Measurements from ENCODE around the gene MYH16. TPM values are rescaled to one million over a fixed set of nuclear protein-coding genes. Genes with fewer than 3 reads are reported as not detected.

The MYH16 gene
- total and polyA plus RNA-seq, 2 experiments from 2014 or later: not detected

DNA sequence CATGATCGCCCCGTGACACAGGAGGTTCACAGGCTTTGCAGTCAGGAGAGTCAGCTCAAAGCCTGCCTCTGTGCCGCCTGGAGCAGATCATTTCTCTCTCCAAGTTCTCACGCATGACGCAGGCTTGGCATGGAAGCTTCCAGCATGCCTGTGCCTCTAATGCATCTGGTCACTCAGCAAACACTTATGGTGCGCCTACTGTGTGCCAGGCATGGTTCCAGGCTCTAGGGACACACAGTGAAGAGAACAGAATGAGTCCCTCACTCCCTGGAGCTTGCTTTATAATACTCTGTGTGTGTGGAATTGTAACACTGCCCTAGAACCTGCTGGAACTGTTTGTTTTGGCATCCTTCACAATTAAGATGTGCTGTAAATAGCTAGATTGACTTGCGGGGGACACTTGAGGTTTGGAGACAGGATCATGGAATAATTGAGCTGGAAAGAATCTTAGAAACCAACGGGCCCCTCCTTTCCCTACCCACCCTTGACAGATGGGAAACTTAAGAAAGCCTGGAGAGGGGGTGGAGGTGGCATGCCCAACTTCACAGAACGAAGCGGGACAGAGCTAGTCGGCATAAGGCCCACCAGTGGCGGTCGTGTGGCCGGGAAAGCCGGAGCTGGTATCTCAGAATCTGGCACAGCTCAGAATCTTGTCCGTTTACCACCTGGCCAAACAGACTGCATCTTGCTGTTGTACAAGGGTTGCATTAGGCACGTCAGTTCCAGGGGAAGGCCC lies 4.6 kb upstream of the MYH16 start:
- no peaks in the 10 kb centered on the region for H3K4me1 ChIP-seq (ENCODE audit: insufficient read depth)
- Mint-ChIP-seq H3K4me3 (no peak overlapping the region), H3K9me3 (no peaks in the 10 kb centered on the region), H3K36me3 (ENCODE audit: low read depth) (no peaks in the 10 kb centered on the region), H3K4me1 (no peaks in the 10 kb centered on the region), H3K27me3 (ENCODE audit: insufficient read depth, low read depth, poor library complexity) (no peaks in the 10 kb centered on the region), H3K27ac (no peak overlapping the region)
- DNase-seq (ENCODE audit: low spot score): no peak
- H3K4me3 ChIP-seq: no peak overlapping the region
- no peak for ATAC-seq
- H3K27ac ChIP-seq (ENCODE audit: low read depth): no peak overlapping the region
- H3K4me2 ChIP-seq: no peak overlapping the region
- H3K9me2 ChIP-seq (ENCODE audit: insufficient read depth): peaks cover 3% of the 10 kb centered on the region; the same call in 1 of the 2 replicates
- no peaks in the 10 kb centered on the region for H3F3A ChIP-seq (replicated peaks; ENCODE audit: low read depth)
- H2AFZ ChIP-seq: peak overlapping the region; percentile 59
- H4K20me1 ChIP-seq (replicated peaks; ENCODE audit: insufficient read depth): no peaks in the 10 kb centered on the region
- H3K27me3 ChIP-seq (ENCODE audit: insufficient read depth): no peaks in the 10 kb centered on the region
- no peak for TF ChIP-seq POLR2AphosphoS5 (IDR thresholded peaks at IDR 0.05; ENCODE audit: low read depth)
- TF ChIP-seq, protein P1, sequence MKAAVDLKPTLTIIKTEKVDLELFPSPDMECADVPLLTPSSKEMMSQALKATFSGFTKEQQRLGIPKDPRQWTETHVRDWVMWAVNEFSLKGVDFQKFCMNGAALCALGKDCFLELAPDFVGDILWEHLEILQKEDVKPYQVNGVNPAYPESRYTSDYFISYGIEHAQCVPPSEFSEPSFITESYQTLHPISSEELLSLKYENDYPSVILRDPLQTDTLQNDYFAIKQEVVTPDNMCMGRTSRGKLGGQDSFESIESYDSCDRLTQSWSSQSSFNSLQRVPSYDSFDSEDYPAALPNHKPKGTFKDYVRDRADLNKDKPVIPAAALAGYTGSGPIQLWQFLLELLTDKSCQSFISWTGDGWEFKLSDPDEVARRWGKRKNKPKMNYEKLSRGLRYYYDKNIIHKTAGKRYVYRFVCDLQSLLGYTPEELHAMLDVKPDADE (IDR thresholded peaks at IDR 0.05): no peak
- TF ChIP-seq STAT1 (IDR thresholded peaks at IDR 0.05; ENCODE audit: unreplicated experiment): no peak
- no peak for TF ChIP-seq JUNB (IDR thresholded peaks at IDR 0.05; ENCODE audit: unreplicated experiment)
- TF ChIP-seq, protein P2, sequence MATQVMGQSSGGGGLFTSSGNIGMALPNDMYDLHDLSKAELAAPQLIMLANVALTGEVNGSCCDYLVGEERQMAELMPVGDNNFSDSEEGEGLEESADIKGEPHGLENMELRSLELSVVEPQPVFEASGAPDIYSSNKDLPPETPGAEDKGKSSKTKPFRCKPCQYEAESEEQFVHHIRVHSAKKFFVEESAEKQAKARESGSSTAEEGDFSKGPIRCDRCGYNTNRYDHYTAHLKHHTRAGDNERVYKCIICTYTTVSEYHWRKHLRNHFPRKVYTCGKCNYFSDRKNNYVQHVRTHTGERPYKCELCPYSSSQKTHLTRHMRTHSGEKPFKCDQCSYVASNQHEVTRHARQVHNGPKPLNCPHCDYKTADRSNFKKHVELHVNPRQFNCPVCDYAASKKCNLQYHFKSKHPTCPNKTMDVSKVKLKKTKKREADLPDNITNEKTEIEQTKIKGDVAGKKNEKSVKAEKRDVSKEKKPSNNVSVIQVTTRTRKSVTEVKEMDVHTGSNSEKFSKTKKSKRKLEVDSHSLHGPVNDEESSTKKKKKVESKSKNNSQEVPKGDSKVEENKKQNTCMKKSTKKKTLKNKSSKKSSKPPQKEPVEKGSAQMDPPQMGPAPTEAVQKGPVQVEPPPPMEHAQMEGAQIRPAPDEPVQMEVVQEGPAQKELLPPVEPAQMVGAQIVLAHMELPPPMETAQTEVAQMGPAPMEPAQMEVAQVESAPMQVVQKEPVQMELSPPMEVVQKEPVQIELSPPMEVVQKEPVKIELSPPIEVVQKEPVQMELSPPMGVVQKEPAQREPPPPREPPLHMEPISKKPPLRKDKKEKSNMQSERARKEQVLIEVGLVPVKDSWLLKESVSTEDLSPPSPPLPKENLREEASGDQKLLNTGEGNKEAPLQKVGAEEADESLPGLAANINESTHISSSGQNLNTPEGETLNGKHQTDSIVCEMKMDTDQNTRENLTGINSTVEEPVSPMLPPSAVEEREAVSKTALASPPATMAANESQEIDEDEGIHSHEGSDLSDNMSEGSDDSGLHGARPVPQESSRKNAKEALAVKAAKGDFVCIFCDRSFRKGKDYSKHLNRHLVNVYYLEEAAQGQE (IDR thresholded peaks at IDR 0.05; ENCODE audit: unreplicated experiment): no peak
- no peak for TF ChIP-seq CREB1 (CRISPR knock-in tag; IDR thresholded peaks at IDR 0.05; ENCODE audit: low read depth)
- TF ChIP-seq, protein P3, sequence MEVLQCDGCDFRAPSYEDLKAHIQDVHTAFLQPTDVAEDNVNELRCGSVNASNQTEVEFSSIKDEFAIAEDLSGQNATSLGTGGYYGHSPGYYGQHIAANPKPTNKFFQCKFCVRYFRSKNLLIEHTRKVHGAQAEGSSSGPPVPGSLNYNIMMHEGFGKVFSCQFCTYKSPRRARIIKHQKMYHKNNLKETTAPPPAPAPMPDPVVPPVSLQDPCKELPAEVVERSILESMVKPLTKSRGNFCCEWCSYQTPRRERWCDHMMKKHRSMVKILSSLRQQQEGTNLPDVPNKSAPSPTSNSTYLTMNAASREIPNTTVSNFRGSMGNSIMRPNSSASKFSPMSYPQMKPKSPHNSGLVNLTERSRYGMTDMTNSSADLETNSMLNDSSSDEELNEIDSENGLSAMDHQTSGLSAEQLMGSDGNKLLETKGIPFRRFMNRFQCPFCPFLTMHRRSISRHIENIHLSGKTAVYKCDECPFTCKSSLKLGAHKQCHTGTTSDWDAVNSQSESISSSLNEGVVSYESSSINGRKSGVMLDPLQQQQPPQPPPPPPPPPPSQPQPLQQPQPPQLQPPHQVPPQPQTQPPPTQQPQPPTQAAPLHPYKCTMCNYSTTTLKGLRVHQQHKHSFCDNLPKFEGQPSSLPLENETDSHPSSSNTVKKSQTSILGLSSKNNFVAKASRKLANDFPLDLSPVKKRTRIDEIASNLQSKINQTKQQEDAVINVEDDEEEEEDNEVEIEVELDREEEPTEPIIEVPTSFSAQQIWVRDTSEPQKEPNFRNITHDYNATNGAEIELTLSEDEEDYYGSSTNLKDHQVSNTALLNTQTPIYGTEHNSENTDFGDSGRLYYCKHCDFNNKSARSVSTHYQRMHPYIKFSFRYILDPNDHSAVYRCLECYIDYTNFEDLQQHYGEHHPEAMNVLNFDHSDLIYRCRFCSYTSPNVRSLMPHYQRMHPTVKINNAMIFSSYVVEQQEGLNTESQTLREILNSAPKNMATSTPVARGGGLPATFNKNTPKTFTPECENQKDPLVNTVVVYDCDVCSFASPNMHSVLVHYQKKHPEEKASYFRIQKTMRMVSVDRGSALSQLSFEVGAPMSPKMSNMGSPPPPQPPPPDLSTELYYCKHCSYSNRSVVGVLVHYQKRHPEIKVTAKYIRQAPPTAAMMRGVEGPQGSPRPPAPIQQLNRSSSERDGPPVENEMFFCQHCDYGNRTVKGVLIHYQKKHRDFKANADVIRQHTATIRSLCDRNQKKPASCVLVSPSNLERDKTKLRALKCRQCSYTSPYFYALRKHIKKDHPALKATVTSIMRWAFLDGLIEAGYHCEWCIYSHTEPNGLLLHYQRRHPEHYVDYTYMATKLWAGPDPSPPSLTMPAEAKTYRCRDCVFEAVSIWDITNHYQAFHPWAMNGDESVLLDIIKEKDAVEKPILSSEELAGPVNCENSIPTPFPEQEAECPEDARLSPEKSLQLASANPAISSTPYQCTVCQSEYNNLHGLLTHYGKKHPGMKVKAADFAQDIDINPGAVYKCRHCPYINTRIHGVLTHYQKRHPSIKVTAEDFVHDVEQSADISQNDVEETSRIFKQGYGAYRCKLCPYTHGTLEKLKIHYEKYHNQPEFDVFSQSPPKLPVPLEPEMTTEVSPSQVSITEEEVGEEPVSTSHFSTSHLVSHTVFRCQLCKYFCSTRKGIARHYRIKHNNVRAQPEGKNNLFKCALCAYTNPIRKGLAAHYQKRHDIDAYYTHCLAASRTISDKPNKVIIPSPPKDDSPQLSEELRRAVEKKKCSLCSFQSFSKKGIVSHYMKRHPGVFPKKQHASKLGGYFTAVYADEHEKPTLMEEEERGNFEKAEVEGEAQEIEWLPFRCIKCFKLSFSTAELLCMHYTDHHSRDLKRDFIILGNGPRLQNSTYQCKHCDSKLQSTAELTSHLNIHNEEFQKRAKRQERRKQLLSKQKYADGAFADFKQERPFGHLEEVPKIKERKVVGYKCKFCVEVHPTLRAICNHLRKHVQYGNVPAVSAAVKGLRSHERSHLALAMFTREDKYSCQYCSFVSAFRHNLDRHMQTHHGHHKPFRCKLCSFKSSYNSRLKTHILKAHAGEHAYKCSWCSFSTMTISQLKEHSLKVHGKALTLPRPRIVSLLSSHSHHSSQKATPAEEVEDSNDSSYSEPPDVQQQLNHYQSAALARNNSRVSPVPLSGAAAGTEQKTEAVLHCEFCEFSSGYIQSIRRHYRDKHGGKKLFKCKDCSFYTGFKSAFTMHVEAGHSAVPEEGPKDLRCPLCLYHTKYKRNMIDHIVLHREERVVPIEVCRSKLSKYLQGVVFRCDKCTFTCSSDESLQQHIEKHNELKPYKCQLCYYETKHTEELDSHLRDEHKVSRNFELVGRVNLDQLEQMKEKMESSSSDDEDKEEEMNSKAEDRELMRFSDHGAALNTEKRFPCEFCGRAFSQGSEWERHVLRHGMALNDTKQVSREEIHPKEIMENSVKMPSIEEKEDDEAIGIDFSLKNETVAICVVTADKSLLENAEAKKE (CRISPR knock-in tag; IDR thresholded peaks at IDR 0.05): no peak
- TF ChIP-seq ZNF114 (CRISPR knock-in tag; IDR thresholded peaks at IDR 0.05): no peak
- no peak for TF ChIP-seq NANOG (IDR thresholded peaks at IDR 0.05; ENCODE audit: borderline replicate concordance)
- TF ChIP-seq, protein P4, sequence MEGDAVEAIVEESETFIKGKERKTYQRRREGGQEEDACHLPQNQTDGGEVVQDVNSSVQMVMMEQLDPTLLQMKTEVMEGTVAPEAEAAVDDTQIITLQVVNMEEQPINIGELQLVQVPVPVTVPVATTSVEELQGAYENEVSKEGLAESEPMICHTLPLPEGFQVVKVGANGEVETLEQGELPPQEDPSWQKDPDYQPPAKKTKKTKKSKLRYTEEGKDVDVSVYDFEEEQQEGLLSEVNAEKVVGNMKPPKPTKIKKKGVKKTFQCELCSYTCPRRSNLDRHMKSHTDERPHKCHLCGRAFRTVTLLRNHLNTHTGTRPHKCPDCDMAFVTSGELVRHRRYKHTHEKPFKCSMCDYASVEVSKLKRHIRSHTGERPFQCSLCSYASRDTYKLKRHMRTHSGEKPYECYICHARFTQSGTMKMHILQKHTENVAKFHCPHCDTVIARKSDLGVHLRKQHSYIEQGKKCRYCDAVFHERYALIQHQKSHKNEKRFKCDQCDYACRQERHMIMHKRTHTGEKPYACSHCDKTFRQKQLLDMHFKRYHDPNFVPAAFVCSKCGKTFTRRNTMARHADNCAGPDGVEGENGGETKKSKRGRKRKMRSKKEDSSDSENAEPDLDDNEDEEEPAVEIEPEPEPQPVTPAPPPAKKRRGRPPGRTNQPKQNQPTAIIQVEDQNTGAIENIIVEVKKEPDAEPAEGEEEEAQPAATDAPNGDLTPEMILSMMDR (conservative IDR thresholded peaks at IDR 0.05; ENCODE audit: low read depth in 2 of 2): no peak
- no peak for TF ChIP-seq EZH2phosphoT487 (IDR thresholded peaks at IDR 0.05; ENCODE audit: unreplicated experiment)
- TF ChIP-seq ZNF331 (CRISPR knock-in tag; IDR thresholded peaks at IDR 0.05; ENCODE audit: low read depth): no peak
- no peak for TF ChIP-seq EZH2 (IDR thresholded peaks at IDR 0.05; ENCODE audit: low read depth, unreplicated experiment)
- no peaks in the 10 kb centered on the region for H3K79me2 ChIP-seq (replicated peaks; ENCODE audit: insufficient read depth)
- H3K36me3 ChIP-seq (ENCODE audit: insufficient read depth): no peaks in the 10 kb centered on the region
